Activated naive CD4-positive, alpha-beta T cell treated with Interleukin-2 at 50 U/mL for 16 hours (primary cell): ENCODE results near the gene RABGAP1L.

Experiments used
- DNase-seq: peaks from one replicate; pipeline ENCODE4 v3.0.0-alpha.2; 2020

RABGAP1L gene

DNA sequence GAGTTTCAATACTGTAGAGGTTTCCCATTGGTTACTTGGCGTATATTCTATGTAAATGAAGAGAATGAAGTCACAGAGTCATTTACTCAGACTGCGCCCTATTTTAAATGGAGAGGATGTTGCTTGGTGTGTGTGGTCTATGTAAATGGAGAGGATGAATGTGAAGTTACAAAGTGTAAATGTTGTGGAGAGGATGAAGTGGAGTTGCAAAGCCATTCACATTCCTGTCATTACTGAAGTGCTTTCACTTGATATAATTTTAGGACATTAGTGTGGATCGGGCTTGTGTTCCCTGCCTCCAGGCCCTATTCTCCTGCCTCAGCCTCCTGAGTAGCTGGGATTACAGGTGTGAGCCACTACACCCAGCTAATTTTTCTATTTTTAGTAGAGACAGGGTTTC is 741.0 kb downstream of the RABGAP1L start:
- DNase-seq = no peak

DNA sequence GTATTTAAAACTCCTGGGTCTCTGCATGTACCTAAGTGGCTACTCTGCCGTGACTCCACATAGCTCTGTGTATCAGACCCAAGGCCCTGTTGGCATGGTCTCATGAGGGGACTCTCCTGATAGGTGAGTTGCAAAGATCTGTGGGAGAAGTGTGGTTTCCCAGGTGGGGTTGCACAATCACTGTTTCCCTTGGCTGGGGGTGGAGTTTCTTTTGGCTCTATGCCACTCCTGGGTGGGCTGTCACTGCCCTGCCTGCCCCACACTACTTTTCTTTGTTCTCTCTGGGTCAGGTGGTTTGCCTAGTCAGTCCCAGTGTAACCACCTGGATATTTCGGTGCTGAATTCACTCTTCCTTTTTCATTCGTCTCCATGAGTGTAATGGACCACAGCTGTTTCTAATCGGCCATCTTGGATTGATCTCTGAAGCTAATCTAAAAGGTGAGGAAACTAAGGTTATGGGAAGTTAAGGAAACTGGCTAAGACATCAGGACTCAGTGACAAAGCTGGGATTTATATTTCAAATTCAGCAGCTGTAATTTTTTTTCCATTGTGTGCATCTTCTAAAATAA is 743.3 kb downstream of the RABGAP1L start:
- DNase-seq = no peak

DNA sequence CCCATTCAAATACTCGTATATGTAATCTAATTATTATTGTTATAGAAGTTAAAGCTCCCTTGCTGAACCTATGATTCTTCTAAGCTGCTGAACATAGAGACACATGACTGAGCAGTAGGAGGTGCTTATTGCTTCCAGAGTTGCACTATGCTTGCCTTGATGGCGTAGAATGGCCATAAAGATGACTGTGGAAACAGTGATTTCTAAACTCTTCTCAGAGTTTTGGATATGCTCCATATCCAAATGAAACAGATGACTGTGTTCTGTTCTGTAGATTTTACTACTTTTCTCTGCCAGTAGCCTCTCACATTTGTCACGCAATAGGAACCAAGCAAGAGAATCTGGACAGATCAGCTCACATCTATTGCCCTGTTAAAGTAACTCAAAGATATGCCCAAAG is 752.3 kb downstream of the RABGAP1L start:
- no peak for DNase-seq

DNA sequence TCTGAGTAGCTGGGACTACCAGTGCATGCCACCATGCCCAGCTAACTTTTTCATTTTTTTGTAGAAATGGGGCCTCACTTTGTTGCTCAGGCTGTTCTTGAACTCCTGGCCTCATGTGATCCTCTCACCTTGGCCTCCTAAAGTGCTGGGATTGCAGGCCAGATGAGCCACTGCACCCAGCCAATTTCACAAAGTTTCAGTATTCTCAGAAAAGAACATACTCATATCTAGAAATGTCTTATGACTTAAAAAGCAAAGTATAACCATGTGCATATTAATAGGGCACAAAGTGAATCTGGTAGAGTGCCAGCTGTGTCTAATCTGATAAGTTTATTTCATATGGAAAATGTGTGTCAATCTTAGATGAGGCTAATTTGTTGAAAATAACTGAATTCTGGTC is 752.9 kb downstream of the RABGAP1L start:
- peak; percentile 42 for DNase-seq

DNA sequence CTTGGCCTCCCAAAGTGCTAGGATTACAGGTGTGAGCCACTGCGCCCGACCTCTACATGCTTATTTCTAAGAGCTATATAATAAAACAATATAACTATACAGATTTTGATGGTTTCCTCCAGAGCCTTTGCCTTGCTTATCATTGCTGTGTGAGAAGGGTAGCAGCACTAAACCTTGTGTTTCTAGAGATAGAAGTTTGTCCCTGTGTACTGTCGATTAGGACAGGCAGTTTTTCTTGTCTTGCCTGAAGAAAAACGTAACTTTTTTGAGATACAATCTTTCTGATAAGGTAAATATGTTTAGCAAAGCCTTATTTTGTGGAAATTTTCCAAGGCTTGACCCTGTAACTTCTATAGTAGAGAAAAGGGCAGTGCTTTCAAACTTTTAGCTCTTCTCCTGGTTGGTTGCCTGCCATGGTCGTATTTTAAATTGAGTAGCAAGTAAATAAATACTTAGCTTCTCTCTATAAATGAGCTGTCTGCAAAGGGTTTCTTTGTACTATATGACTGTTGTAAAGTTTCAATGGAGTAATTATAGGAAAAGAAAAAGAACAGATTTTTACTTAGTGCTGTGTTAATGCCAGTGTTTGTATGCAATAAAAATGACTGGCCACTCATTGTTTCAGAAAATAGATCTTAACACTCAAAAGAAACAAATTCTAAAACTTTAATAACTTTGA is 754.0 kb downstream of the RABGAP1L start:
- DNase-seq = no peak

DNA sequence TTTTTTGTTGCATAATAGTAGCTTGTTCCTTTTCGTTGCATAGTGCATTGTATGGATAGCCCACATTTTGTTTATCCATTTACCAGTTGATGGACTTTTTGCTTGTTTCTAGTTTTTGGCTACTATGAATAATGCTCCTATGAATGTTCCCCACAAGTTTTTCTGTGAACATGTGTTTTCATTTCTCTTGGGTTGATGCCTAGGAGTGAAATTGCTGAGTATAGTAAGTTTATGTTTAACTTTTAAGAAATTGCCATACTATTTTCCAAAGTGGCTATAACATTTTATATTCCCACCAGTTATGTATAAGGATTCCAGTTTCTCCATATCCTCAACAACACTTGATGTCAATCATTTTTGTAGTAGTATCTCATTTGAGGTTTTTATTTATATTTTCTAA is 755.7 kb downstream of the RABGAP1L start:
- no peak for DNase-seq

DNA sequence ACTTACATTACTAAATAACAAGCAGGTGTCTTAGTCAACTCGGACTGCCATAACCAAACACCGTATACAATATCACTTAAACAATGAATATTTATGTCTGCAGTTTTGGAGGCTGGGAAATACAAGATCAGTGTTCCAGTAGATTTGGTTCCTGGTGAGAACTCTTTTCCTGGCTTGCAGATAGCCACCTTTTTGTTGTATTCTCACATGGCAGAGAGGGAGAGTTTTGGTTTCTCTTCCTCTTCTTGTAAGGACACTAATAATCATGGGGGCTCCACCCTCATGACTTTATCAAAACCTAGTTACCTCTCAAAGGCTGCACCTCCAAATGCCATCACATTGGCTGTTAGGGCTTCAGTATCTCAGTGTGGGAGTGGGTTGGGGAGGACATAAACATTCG is 757.5 kb downstream of the RABGAP1L start:
- DNase-seq = no peak

DNA sequence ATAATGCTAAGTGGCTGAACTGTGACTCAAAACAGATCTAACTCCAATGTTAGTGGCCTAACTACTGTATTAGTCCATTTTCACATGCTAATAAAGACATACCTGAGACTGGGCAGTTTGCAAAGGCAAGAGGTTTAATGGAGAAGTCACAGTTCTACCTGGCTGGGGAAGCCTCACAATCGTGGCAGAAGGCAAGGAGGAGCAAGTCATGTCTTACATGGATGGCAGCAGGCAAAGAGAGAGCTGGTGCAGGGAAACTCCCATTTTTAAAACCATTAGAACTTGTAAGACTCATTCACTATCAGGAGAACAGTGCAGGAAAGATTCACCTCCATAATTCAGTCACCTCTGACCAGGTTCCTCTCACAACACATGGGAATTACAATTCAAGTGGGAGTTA is 760.8 kb downstream of the RABGAP1L start:
- no peak for DNase-seq

DNA sequence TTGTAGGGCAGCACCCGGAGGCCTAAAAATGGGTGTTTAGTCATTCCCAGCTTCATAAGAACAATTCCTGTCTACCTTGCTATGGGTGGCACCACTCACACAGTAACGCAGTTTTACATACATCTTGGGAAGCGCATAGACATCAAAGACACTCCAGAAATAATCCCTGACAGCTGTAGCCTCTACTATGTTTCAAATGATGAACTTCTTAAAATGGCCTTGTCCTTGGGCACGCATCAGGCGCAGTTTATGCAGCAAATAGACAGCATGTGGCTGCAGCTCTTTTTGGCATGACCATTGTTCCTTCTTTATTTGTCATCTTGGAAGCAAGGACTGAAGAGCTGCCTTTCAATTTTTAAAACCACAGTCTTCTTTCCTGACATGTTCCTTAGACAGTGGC is 762.8 kb downstream of the RABGAP1L start:
- DNase-seq = no peak

DNA sequence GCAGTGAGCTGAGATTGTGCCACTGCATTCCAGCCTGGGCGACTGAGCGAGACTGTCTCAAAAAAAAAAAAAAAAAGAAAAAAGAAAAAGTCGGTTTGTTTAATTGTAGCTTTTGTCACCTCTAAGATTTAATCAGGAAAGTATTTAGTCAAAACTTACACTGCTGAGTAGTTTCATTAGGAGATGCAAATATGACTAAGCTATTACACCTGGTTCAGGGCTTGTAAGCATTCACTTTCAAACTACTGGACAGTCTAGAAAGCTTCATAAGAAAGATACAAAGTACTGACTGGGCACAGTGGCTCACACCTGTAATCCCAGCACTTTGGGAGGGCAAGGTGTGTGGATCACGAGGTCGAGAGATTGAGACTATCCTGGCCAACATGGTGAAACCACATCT is 764.5 kb downstream of the RABGAP1L start:
- DNase-seq = no peak

DNA sequence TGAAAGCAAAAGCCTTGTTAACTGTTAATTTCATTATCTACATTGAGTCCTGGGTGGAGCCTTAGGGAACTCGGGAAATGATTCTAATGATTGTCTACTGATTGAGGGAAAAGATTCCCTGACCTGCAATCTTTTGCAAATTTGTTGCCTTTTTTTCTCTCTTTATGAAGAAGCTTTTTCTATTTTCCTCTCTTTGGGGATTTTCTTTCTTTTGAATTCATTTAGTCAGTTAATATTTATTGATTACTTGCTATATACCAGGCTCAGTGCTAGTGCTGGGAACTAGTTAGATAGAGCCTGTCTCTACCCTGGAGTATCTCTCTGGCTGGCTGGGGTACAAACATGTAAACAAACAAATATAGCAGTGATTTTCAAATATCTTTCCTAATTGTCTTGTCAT is 769.2 kb downstream of the RABGAP1L start:
- DNase-seq = no peak

DNA sequence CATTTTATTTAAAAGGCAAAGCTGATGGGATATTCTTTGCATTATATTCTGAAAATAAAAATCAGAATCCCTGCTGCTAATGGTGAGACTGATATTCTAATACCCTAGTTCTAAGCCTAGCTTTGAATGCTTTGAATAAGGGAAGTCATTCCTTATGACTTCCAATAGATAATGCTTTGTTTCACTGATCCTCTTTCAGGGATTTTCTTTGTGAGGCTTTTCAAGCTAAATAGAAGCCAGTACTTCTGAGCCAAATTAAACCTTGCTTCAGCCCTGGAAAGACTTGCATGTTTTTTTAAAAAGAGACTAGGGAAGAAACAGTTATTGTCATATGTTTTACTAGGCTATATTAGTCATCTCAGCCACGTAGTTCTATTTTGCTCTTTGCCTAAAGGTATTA is 771.9 kb downstream of the RABGAP1L start:
- no peak for DNase-seq

DNA sequence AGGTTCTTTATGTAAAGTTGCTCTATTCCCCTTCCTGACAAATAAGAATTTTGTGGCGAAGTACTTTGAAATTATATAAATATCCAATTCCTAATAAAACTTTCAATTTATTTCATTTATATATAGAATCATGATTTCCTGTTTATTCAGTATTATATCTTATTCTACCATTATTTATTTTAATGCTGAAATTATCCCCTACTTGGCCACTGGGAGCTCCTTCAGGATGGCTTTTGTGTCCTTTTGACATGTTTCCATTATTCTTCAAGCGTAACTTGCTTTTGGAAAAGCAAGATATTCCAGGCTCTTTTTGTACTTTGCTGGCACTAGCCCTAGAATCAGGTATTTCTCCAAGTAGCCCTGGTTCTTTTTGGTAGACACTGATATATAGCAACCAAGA is 773.3 kb downstream of the RABGAP1L start:
- no peak for DNase-seq

DNA sequence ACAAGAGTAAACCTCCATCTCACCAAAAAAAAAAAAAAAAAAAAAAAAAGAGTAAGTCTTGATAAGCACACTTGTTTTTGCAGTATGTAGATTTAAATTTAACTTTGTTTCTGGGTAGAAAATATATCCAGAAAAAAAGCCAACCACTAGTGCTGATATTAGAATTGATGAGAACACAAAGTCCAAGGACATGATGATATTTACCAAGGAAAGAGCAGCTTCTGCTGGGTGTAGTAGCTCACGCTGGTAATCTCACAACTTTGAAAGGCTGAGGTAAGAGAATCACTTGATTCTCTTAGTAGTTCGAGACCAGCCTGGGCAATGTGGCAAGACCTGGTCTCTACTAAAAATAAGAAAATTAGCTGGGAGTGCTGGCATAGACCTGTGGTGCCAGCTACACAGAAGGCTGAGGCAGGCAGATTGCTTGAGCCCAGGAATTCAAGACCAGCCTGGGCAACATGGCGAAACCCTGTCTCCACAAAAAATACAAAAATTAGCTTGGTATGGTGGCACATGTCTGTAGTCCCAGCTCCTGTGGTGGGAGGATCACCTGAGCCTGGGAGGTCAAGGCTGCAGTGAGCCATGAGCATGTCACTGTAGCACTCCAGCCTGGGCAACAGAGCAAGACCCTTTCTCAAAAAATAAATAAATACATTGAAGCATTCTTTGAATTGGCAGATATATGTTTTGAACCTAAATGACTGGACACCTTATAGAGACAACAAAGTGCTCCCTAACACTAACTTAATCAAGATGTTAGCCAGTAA is 776.8 kb downstream of the RABGAP1L start:
- no peak for DNase-seq

DNA sequence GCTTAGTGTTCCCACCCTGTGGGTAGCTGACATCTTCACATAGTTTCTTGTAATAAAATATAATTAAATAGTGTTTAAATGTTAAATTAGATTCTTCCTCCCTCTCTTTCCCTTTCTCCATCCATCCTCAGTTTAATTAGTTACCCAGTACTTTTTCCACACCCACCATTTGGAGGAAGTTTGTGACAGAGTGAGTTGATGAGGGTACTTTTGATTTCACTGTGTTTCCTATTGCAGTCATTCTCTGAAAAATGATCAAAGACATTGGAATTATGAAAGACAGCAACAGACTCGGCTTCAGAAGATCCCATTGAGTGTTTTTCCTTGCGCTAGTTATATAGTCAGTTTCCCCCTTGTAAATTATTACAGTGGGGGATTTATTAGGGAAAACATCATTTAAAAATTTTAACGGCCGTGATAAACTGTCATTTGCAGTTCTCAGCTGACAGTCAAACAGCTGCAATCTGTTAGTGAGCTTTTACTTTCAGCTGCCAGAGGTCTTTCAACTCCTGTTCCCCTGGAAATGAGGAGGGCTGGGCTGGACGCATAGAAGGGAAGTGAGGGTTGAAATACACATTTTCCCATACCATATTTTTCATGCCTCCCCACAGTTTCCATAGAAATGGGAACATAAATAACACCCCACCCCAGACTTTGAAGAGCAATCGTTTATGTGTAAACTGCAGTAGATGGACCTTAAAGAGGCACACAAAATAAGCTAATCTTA is 779.1 kb downstream of the RABGAP1L start:
- no peak for DNase-seq

DNA sequence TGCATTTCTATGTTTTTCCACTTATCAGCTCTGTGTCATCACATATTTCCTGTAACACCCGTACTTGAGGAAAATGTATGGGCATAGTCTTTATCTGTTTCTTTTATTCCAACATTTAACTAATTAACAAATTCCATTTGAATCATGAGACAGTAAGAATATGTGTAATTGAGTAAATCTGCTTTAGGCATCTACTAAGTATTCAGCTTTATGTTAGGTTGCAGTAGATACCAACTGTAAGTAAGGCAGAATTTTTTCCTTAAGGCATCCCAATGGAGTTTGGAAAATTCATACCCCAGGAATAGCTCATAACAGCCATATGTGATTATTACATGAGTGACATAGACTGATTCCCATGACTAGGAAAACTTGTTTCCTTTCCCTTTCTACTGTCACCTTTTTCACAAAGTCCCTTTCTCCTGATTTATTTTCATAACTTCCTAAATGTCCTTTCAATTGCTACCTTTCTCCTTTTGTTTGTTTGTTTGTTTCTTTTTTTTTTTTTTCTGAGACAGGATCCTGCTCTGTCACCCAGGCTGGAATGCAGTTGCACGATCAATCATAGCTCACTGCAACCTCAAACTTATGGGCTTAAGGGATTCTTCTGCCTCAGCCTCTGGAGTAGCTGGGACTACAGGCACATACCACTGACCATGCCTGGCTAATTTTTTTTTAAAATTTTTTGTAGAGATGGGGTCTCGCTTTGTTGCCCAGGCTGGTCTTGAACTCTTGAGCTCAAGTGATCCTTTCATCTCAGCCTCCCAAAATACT is 780.6 kb downstream of the RABGAP1L start:
- no peak for DNase-seq

DNA sequence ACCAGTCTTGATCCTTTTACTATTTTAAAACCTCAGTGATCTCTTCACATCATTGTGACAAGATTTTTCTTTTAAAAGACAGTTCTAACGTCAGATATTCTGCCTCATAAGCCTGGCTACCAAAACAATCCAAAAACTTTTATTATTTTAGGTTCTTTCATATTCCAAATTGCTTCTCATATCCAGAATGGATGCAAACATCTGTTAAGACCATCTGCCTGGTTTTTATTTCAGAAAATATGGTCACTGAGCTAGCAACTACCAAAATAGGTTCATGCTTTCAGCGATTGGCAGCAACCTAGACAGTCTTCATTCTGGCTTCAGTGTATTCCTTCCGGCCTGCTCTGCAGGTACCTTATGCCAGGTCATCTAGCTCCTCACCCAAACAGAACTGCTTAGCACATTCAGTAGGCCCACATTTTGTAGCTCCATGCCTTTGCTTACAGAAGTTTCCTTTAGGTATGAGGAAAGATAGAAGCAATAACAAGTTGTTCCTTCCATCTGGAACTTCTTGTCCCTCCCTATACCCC is 781.4 kb downstream of the RABGAP1L start:
- DNase-seq = no peak

DNA sequence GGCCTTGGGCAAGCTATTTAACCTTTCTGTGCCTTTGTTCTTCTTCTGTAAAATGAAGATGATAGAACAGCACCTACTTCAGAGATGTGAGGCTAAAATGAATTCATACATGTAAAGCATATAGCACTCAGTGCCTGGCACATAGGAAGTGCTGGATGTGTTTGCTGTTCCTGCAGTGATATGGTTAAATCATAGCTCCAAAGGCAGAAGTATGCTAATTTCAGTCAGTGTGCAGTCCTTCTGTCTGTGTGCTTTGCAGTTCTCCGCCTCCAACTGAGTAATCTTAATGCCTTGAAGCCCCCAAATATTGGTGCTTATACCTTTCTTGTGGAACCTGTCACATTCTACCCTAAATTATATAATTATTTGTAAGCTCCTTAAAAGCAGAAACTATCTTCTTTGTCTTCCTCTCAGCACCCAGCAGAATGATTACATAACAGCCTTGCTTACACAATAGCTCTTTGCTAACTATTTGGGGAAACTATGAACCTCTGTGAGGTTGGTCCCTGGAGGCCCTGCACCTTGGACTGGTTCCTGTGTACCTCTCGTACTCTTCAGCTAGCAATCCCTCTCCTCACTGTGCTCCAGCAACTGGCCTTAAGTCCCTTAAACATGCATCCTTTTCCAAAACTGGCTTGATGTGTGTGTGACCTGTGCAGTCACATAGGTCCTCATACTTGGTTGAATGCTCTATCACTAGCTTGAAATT is 783.4 kb downstream of the RABGAP1L start:
- no peak for DNase-seq

DNA sequence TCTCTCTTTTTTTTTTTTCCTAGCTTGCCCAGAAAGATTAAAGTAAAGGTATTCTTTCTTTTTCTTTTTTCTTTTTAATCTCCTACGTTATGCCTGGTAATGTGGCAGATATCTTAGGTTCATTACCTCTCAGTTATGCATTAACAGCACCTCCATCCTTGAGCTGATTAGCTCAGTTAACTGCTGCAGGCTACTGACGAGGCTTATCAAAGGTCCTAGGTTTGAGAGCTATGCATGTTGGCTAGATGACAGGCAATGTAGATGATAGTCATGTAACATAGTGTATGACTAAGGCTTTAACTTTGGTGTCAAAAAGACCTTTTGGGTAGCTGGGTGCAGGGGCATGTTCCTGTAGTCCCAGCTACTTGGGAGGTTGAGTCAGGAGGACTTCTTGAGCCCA is 786.7 kb downstream of the RABGAP1L start:
- no peak for DNase-seq

DNA sequence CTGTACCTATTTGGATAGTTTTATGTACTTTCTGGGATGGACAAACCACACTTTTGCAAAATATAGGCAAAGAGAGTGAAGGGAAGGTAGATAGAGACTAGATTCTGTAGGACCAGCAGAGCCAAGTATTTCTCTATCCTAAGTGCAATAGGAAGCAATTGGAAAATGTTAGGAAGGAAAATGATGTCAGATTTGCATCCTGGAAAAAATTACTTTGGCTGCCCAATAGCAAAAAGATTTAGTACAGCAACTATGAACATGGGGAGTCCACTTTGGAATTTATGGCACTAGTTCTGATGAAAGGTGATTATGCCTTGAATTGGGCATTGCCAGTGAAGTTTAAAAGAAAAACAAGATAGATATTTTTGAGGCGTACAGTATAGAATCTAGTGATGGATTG is 789.7 kb downstream of the RABGAP1L start:
- no peak for DNase-seq

DNA sequence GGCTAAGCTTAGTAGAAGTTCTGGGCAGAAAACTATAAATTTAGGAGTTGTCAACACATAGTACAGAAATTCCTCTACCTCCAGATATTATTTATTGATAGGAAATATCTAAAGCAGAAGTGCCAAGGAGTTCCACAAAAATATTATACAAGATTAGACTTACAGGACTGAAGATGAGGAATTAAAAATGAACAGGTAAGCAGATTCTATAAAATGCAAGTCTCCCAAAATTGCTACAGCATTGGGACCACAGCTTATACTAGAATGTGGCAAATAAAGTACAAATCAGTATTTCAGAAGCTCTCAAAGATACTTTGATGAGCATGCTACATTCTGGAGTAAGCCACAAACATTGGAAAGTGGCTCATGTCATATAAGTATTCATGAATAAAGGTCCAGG is 790.3 kb downstream of the RABGAP1L start:
- DNase-seq = no peak
